HepG2 (cell line): Measurements from ENCODE around the gene CLDN19. TPM values are rescaled to one million over a fixed set of nuclear protein-coding genes. Genes with fewer than 3 reads are reported as not detected.
A peak's percentile ranks its signal among the peaks of the same experiment; 100 is the strongest.

Experiments used
- ARNT2 ChIP-seq: sonication (generic); formaldehyde crosslinking; IDR thresholded peaks from 2 replicates; pipeline ENCODE4 v1.8.0; 2022; ENCODE audit warnings: mild to moderate bottlenecking, low read depth, missing genetic modification reagents, moderate library complexity
- ATF1 ChIP-seq: IDR thresholded peaks from 2 replicates; pipeline ENCODE4 v1.6.1; 2016; ENCODE audit warnings: mild to moderate bottlenecking, control low read depth
- ELF3 ChIP-seq: IDR thresholded peaks from 2 replicates; pipeline ENCODE4 v1.6.1; 2016; ENCODE audit warnings: missing genetic modification reagents, missing compliant biosample characterization
- HDAC1 ChIP-seq: sonication (generic); formaldehyde crosslinking; IDR thresholded peaks from 2 replicates; pipeline ENCODE4 v1.5.1; 2020; ENCODE audit warnings: mild to moderate bottlenecking, missing genetic modification reagents
- HNF4A ChIP-seq: sonication (generic); formaldehyde crosslinking; IDR thresholded peaks from 2 replicates; pipeline ENCODE4 v1.4.0; 2020; ENCODE audit warnings: missing genetic modification reagents
- IKZF4 ChIP-seq: sonication (generic); formaldehyde crosslinking; IDR thresholded peaks from 2 replicates; pipeline ENCODE4 v1.5.1; 2020; ENCODE audit warnings: borderline replicate concordance, mild to moderate bottlenecking, low read depth, missing genetic modification reagents; ENCODE audit errors: not compliant biosample characterization
- PPARG ChIP-seq: conservative IDR thresholded peaks from 2 replicates; pipeline ENCODE4 v1.6.1; 2016; ENCODE audit warnings: missing biosample characterization, missing genetic modification reagents
- SRY ChIP-seq: sonication (generic); formaldehyde crosslinking; IDR thresholded peaks from 2 replicates; pipeline ENCODE4 v1.8.0; 2022; ENCODE audit warnings: mild to moderate bottlenecking, missing genetic modification reagents
- ZBTB38 ChIP-seq: sonication (generic); formaldehyde crosslinking; IDR thresholded peaks from 2 replicates; pipeline ENCODE4 v1.5.1; 2020; ENCODE audit warnings: mild to moderate bottlenecking, missing genetic modification reagents
- ZBTB7B ChIP-seq: sonication (generic); formaldehyde crosslinking; IDR thresholded peaks from 2 replicates; pipeline ENCODE4 v1.4.0; 2020; ENCODE audit warnings: missing genetic modification reagents
- ZNF101 ChIP-seq: sonication (generic); formaldehyde crosslinking; IDR thresholded peaks from 2 replicates; pipeline ENCODE4 v1.4.0; 2020; ENCODE audit warnings: mild to moderate bottlenecking, low read depth, missing genetic modification reagents, borderline replicate concordance
- ZNF256 ChIP-seq: sonication (generic); formaldehyde crosslinking; conservative IDR thresholded peaks from 2 replicates; pipeline ENCODE4 v1.4.0; 2020; ENCODE audit warnings: missing genetic modification reagents
- ZNF616 ChIP-seq: sonication (generic); formaldehyde crosslinking; IDR thresholded peaks from 2 replicates; pipeline ENCODE4 v1.5.0; 2020; ENCODE audit warnings: low read depth, mild to moderate bottlenecking, missing genetic modification reagents
- polyA plus RNA-seq, 8 experiments: library from polyadenylated mRNA; depleted of rRNA in 3 of 8; stranded (reverse) in 7 of 8; unstranded in 1 of 8; fragments of >200 nt; fragmentation: Illumina TruSeq in 4 of 8; extraction: Trizol in 4 of 8; gene quantifications; 2 replicates each; pipeline versions ENCODE4 v1.2.1 to v1.2.3, GENCODE V29; 2011 to 2016; ENCODE audit warnings: low read depth in 4 of 8, missing spikeins in 1 of 8, mixed read lengths in 1 of 8; ENCODE audit not compliant: insufficient read depth in 1 of 8
- total RNA-seq, 5 experiments: library from RNA; depleted of rRNA; stranded (reverse); fragments of >200 nt; fragmentation: Illumina TruSeq; extraction: Trizol; gene quantifications; 2 replicates each; pipeline ENCODE4 v1.2.3, GENCODE V29; 2016; ENCODE audit warnings: low read depth in 1 of 5
- TF ChIP-seq, protein P1 (sequence below): sonication (generic); formaldehyde crosslinking; IDR thresholded peaks from 2 replicates; pipeline ENCODE4 v1.4.0; 2020; ENCODE audit warnings: missing genetic modification reagents
- TF ChIP-seq, protein P2 (sequence below): sonication (generic); formaldehyde crosslinking; IDR thresholded peaks from 2 replicates; pipeline ENCODE4 v1.5.0; 2020; ENCODE audit warnings: missing genetic modification reagents
- TF ChIP-seq, protein P3 (sequence below): sonication (generic); formaldehyde crosslinking; IDR thresholded peaks from 2 replicates; pipeline ENCODE4 v1.4.0; 2020; ENCODE audit warnings: missing genetic modification reagents, mild to moderate bottlenecking, borderline replicate concordance
- TF ChIP-seq, protein P4 (sequence below): IDR thresholded peaks from 2 replicates; pipeline ENCODE4 v1.6.1; 2016; ENCODE audit warnings: missing genetic modification reagents, missing compliant biosample characterization
- TF ChIP-seq, protein P5 (sequence below): sonication (generic); formaldehyde crosslinking; IDR thresholded peaks from 2 replicates; pipeline ENCODE4 v1.9.0; 2021; ENCODE audit warnings: missing genetic modification reagents, borderline replicate concordance
- TF ChIP-seq, protein P6 (sequence below): sonication (generic); formaldehyde crosslinking; IDR thresholded peaks from 2 replicates; pipeline ENCODE4 v1.8.1; 2023; ENCODE audit warnings: mild to moderate bottlenecking, missing genetic modification reagents, borderline replicate concordance
- TF ChIP-seq, protein P7 (sequence below): fragments of 450-650 bp; IDR thresholded peaks from 2 replicates; pipeline ENCODE4 v1.6.1; 2016

The CLDN19 gene
- total and polyA plus RNA-seq, 2 of the 13 experiments (the other 11 are each of a cell fraction or from before 2014, with no cell fraction given), result 5.0 to 7.6 TPM

DNA sequence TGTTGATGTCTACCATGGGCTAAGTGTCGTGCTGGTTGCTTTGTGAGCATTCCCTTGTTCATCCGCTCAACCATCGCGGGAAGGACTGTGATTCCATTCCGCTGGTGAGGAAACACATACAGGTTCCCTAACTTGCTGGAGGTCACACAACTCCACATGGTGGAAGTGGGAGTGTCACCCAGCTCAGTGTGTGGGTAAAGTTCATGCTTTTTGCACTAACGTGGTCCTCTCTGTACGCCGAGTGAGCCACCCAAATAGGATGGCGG, 4.0 kb upstream of the CLDN19 start (continued):
- TF ChIP-seq, protein P1, sequence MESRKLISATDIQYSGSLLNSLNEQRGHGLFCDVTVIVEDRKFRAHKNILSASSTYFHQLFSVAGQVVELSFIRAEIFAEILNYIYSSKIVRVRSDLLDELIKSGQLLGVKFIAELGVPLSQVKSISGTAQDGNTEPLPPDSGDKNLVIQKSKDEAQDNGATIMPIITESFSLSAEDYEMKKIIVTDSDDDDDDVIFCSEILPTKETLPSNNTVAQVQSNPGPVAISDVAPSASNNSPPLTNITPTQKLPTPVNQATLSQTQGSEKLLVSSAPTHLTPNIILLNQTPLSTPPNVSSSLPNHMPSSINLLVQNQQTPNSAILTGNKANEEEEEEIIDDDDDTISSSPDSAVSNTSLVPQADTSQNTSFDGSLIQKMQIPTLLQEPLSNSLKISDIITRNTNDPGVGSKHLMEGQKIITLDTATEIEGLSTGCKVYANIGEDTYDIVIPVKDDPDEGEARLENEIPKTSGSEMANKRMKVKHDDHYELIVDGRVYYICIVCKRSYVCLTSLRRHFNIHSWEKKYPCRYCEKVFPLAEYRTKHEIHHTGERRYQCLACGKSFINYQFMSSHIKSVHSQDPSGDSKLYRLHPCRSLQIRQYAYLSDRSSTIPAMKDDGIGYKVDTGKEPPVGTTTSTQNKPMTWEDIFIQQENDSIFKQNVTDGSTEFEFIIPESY (CRISPR knock-in tag), result peak; percentile 96
- TF ChIP-seq ZNF101 (CRISPR knock-in tag) (no peak), ATF1 (CRISPR knock-in tag) (no peak), HDAC1 (CRISPR knock-in tag) (no peak), ZNF616 (no peak), ZNF256 (CRISPR knock-in tag) (no peak), ZBTB7B (no peak), ZBTB38 (peak; percentile 81; the same call in 1 of the 2 replicates), PPARG (CRISPR knock-in tag) (no peak), ELF3 (no peak), ARNT2 (CRISPR knock-in tag) (no peak), SRY (CRISPR knock-in tag) (no peak), HNF4A (peak; percentile 40), IKZF4 (CRISPR knock-in tag) (no peak)
- TF ChIP-seq, protein P2, sequence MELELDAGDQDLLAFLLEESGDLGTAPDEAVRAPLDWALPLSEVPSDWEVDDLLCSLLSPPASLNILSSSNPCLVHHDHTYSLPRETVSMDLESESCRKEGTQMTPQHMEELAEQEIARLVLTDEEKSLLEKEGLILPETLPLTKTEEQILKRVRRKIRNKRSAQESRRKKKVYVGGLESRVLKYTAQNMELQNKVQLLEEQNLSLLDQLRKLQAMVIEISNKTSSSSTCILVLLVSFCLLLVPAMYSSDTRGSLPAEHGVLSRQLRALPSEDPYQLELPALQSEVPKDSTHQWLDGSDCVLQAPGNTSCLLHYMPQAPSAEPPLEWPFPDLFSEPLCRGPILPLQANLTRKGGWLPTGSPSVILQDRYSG (CRISPR knock-in tag), result no peak
- TF ChIP-seq, protein P3, sequence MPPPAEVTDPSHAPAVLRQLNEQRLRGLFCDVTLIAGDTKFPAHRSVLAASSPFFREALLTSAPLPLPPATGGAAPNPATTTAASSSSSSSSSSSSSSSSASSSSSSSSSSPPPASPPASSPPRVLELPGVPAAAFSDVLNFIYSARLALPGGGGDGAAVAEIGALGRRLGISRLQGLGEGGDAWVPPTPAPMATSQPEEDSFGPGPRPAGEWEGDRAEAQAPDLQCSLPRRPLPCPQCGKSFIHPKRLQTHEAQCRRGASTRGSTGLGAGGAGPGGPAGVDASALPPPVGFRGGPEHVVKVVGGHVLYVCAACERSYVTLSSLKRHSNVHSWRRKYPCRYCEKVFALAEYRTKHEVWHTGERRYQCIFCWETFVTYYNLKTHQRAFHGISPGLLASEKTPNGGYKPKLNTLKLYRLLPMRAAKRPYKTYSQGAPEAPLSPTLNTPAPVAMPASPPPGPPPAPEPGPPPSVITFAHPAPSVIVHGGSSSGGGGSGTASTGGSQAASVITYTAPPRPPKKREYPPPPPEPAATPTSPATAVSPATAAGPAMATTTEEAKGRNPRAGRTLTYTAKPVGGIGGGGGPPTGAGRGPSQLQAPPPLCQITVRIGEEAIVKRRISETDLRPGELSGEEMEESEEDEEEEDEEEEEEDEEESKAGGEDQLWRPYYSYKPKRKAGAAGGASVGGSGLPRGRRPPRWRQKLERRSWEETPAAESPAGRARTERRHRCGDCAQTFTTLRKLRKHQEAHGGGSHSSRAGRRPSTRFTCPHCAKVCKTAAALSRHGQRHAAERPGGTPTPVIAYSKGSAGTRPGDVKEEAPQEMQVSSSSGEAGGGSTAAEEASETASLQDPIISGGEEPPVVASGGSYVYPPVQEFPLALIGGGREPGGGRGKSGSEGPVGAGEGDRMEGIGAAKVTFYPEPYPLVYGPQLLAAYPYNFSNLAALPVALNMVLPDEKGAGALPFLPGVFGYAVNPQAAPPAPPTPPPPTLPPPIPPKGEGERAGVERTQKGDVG (CRISPR knock-in tag), result peak; percentile 31; the same call in 1 of the 2 replicates
- TF ChIP-seq, protein P4, sequence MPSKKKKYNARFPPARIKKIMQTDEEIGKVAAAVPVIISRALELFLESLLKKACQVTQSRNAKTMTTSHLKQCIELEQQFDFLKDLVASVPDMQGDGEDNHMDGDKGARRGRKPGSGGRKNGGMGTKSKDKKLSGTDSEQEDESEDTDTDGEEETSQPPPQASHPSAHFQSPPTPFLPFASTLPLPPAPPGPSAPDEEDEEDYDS, result no peak
- TF ChIP-seq, protein P5, sequence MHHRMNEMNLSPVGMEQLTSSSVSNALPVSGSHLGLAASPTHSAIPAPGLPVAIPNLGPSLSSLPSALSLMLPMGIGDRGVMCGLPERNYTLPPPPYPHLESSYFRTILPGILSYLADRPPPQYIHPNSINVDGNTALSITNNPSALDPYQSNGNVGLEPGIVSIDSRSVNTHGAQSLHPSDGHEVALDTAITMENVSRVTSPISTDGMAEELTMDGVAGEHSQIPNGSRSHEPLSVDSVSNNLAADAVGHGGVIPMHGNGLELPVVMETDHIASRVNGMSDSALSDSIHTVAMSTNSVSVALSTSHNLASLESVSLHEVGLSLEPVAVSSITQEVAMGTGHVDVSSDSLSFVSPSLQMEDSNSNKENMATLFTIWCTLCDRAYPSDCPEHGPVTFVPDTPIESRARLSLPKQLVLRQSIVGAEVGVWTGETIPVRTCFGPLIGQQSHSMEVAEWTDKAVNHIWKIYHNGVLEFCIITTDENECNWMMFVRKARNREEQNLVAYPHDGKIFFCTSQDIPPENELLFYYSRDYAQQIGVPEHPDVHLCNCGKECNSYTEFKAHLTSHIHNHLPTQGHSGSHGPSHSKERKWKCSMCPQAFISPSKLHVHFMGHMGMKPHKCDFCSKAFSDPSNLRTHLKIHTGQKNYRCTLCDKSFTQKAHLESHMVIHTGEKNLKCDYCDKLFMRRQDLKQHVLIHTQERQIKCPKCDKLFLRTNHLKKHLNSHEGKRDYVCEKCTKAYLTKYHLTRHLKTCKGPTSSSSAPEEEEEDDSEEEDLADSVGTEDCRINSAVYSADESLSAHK (CRISPR knock-in tag), result no peak
- TF ChIP-seq, protein P6, sequence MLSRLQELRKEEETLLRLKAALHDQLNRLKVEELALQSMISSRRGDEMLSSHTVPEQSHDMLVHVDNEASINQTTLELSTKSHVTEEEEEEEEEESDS, result no peak
- TF ChIP-seq, protein P7, sequence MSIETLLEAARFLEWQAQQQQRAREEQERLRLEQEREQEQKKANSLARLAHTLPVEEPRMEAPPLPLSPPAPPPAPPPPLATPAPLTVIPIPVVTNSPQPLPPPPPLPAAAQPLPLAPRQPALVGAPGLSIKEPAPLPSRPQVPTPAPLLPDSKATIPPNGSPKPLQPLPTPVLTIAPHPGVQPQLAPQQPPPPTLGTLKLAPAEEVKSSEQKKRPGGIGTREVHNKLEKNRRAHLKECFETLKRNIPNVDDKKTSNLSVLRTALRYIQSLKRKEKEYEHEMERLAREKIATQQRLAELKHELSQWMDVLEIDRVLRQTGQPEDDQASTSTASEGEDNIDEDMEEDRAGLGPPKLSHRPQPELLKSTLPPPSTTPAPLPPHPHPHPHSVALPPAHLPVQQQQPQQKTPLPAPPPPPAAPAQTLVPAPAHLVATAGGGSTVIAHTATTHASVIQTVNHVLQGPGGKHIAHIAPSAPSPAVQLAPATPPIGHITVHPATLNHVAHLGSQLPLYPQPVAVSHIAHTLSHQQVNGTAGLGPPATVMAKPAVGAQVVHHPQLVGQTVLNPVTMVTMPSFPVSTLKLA, result peak; percentile 26; the same call in 1 of the 2 replicates
